ENCODE data around the gene CEP112. TPM values are rescaled to one million over a fixed set of nuclear protein-coding genes. Genes with fewer than 3 reads are reported as not detected.

Gene CEP112
- total and polyA plus RNA-seq, 2 experiments from 2014 or later = 4.0 to 4.3 TPM

GRCh38 chr17:65586899-65587298 lies 605.0 kb downstream of the CEP112 start:
- Mint-ChIP-seq H3K27ac (no peak overlapping the region; the same call in 1 of the 2 replicates), H3K36me3 (ENCODE audit: low read depth) (no peaks in the 10 kb centered on the region), H3K9me3 (no peaks in the 10 kb centered on the region), H3K27me3 (ENCODE audit: insufficient read depth, low read depth, poor library complexity) (peaks cover 14% of the 10 kb centered on the region), H3K4me1 (peaks cover 15% of the 10 kb centered on the region), H3K4me3 (no peak overlapping the region)
- Histone ChIP-seq H3K4me3 (no peak overlapping the region), H3K27me3 (ENCODE audit: insufficient read depth) (no peaks in the 10 kb centered on the region), H3K4me2 (no peak overlapping the region), H2AFZ (no peak overlapping the region), H3F3A (replicated peaks; ENCODE audit: low read depth) (no peaks in the 10 kb centered on the region), H3K4me1 (ENCODE audit: insufficient read depth) (peaks cover 7% of the 10 kb centered on the region; the same call in 1 of the 2 replicates), H3K79me2 (replicated peaks; ENCODE audit: insufficient read depth) (no peaks in the 10 kb centered on the region), H4K20me1 (replicated peaks; ENCODE audit: insufficient read depth) (no peaks in the 10 kb centered on the region), H3K9me2 (ENCODE audit: insufficient read depth) (no peaks in the 10 kb centered on the region), H3K27ac (ENCODE audit: low read depth) (no peak overlapping the region), H3K36me3 (ENCODE audit: insufficient read depth) (no peaks in the 10 kb centered on the region; the same call in 1 of the 2 replicates)
- DNase-seq (ENCODE audit: low spot score) (no peak), ATAC-seq (peak; percentile 82)
- no peak for TF ChIP-seq ZNF462 (CRISPR knock-in tag; IDR thresholded peaks at IDR 0.05)
- no peak for TF ChIP-seq REST (IDR thresholded peaks at IDR 0.05; ENCODE audit: unreplicated experiment)
- no peak for TF ChIP-seq EZH2phosphoT487 (IDR thresholded peaks at IDR 0.05; ENCODE audit: unreplicated experiment)
- TF ChIP-seq, protein P1, sequence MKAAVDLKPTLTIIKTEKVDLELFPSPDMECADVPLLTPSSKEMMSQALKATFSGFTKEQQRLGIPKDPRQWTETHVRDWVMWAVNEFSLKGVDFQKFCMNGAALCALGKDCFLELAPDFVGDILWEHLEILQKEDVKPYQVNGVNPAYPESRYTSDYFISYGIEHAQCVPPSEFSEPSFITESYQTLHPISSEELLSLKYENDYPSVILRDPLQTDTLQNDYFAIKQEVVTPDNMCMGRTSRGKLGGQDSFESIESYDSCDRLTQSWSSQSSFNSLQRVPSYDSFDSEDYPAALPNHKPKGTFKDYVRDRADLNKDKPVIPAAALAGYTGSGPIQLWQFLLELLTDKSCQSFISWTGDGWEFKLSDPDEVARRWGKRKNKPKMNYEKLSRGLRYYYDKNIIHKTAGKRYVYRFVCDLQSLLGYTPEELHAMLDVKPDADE (IDR thresholded peaks at IDR 0.05) = no peak
- no peak for TF ChIP-seq STAT1 (IDR thresholded peaks at IDR 0.05; ENCODE audit: unreplicated experiment)
- TF ChIP-seq JUNB (IDR thresholded peaks at IDR 0.05; ENCODE audit: unreplicated experiment) = no peak
- TF ChIP-seq EZH2 (IDR thresholded peaks at IDR 0.05; ENCODE audit: low read depth, unreplicated experiment) = no peak
- no peak for TF ChIP-seq ZNF114 (CRISPR knock-in tag; IDR thresholded peaks at IDR 0.05)
- TF ChIP-seq CREB1 (CRISPR knock-in tag; IDR thresholded peaks at IDR 0.05; ENCODE audit: low read depth) = no peak
- no peak for TF ChIP-seq POLR2AphosphoS5 (IDR thresholded peaks at IDR 0.05; ENCODE audit: low read depth)
- no peak for TF ChIP-seq ZNF331 (CRISPR knock-in tag; IDR thresholded peaks at IDR 0.05; ENCODE audit: low read depth)
- TF ChIP-seq NANOG (IDR thresholded peaks at IDR 0.05; ENCODE audit: borderline replicate concordance) = no peak
- TF ChIP-seq, protein P2, sequence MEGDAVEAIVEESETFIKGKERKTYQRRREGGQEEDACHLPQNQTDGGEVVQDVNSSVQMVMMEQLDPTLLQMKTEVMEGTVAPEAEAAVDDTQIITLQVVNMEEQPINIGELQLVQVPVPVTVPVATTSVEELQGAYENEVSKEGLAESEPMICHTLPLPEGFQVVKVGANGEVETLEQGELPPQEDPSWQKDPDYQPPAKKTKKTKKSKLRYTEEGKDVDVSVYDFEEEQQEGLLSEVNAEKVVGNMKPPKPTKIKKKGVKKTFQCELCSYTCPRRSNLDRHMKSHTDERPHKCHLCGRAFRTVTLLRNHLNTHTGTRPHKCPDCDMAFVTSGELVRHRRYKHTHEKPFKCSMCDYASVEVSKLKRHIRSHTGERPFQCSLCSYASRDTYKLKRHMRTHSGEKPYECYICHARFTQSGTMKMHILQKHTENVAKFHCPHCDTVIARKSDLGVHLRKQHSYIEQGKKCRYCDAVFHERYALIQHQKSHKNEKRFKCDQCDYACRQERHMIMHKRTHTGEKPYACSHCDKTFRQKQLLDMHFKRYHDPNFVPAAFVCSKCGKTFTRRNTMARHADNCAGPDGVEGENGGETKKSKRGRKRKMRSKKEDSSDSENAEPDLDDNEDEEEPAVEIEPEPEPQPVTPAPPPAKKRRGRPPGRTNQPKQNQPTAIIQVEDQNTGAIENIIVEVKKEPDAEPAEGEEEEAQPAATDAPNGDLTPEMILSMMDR (conservative IDR thresholded peaks at IDR 0.05; ENCODE audit: low read depth in 2 of 2) = no peak
